Mesodermal cell (in vitro differentiated cells): ENCODE data around the gene GPR162.
"Not testable (repeated sequence)": the region's sequence is repeated elsewhere in the genome, so short reads cannot be mapped to it uniquely, and the experiment has no call there.

Source experiments
- H3K27ac ChIP-seq: 2 replicates; pipeline ENCODE4 v1.7.0; 2013; ENCODE audit warnings: mild to moderate bottlenecking, low read depth, low read length, moderate library complexity; ENCODE audit not compliant: severe bottlenecking
- H3K36me3 ChIP-seq: 2 replicates; pipeline ENCODE4 v1.7.1; 2013; ENCODE audit warnings: mild to moderate bottlenecking, low read length, moderate library complexity; ENCODE audit not compliant: control insufficient read depth, insufficient read depth
- H3K4me1 ChIP-seq: one replicate; pipeline ENCODE4 v1.7.1; 2013; ENCODE audit warnings: mild to moderate bottlenecking, low read length; ENCODE audit not compliant: insufficient read depth, control insufficient read depth, poor library complexity, severe bottlenecking
- H3K4me3 ChIP-seq: 2 replicates; pipeline ENCODE4 v1.7.0; 2013; ENCODE audit warnings: low read length, control low read depth, mild to moderate bottlenecking; ENCODE audit not compliant: insufficient read depth, poor library complexity, severe bottlenecking; ENCODE audit errors: extremely low read depth
- H3K9me3 ChIP-seq: 2 replicates; pipeline ENCODE4 v1.7.1; 2013; ENCODE audit warnings: mild to moderate bottlenecking, low read length, moderate library complexity; ENCODE audit not compliant: control insufficient read depth
- WGBS, 2 experiments: methylation state at CpG; one replicate each; pipeline ENCODE4 v1.1.5; 2013; ENCODE audit warnings: missing lambda C conversion rate in 2 of 2; ENCODE audit not compliant: insufficient coverage in 2 of 2; 5-methylcytosine and 5-hydroxymethylcytosine counted together

The GPR162 gene

GRCh38 chr12:6861391-6861790 is 39.8 kb downstream of the GPR162 start:
- Histone ChIP-seq H3K27ac (no peak overlapping the region), H3K4me1 (peaks cover 2% of the 10 kb centered on the region), H3K36me3 (peaks cover 95% of the 10 kb centered on the region), H3K4me3 (no peak overlapping the region), H3K9me3 (no peaks in the 10 kb centered on the region)
- 89 to 96% methylated on average over 8 to 9 of the region's 9 CpGs for WGBS, 2 experiments

GRCh38 chr12:6863033-6863432 is 41.4 kb downstream of the GPR162 start:
- Histone ChIP-seq H3K27ac (no peak overlapping the region), H3K36me3 (peaks cover 81% of the 10 kb centered on the region), H3K4me3 (no peak overlapping the region), H3K9me3 (no peaks in the 10 kb centered on the region), H3K4me1 (peaks cover 10% of the 10 kb centered on the region)
- WGBS, 2 experiments, result 94 to 97% methylated on average over 10 to 11 of the region's 11 CpGs

- Histone ChIP-seq H3K4me1 (peaks cover 10% of the 10 kb centered on the region), H3K4me3 (no peak overlapping the region), H3K36me3 (peaks cover 74% of the 10 kb centered on the region), H3K27ac (no peak overlapping the region), H3K9me3 (no peaks in the 10 kb centered on the region)
- WGBS, 2 experiments, result 94 to 96% methylated on average over 10 to 12 of the region's 16 CpGs
These were observed 42.1 kb downstream of the GPR162 start for GRCh38 chr12:6863586-6864321.

GRCh38 chr12:6865307-6865706 is 43.7 kb downstream of the GPR162 start:
- not testable (repeated sequence) for H3K4me3 ChIP-seq, H3K27ac ChIP-seq, H3K9me3 ChIP-seq
- Histone ChIP-seq H3K36me3 (peaks cover 70% of the 10 kb centered on the region), H3K4me1 (peaks cover 15% of the 10 kb centered on the region)
- 94 to 100% methylated on average over 3 to 5 of the region's 5 CpGs for WGBS, 2 experiments

GRCh38 chr12:6866163-6866919 is 44.7 kb downstream of the GPR162 start:
- peak overlapping the region; percentile 97 for H3K4me3 ChIP-seq
- peaks cover 18% of the 10 kb centered on the region for H3K4me1 ChIP-seq
- no peaks in the 10 kb centered on the region for H3K9me3 ChIP-seq
- H3K27ac ChIP-seq, result peak overlapping the region; percentile 41
- 90% methylated on average over 4 of the region's 19 CpGs; no CpG with 5 or more reads in 1 of the 2 experiments for WGBS, 2 experiments
- H3K36me3 ChIP-seq, result peaks cover 70% of the 10 kb centered on the region

GRCh38 chr12:6866920-6867412 is 45.3 kb downstream of the GPR162 start:
- WGBS, 2 experiments, result 9 to 14% methylated on average over 19 to 26 of the region's 33 CpGs
- H3K9me3 ChIP-seq, result no peaks in the 10 kb centered on the region
- peak overlapping the region; percentile 97 for H3K4me3 ChIP-seq
- peak overlapping the region; percentile 41 for H3K27ac ChIP-seq
- H3K4me1 ChIP-seq, result peaks cover 21% of the 10 kb centered on the region
- peaks cover 67% of the 10 kb centered on the region for H3K36me3 ChIP-seq

- WGBS, 2 experiments, result 0% methylated on average over 72 to 77 of the region's 86 CpGs
- Histone ChIP-seq H3K9me3 (no peaks in the 10 kb centered on the region), H3K27ac (peak within 1 kb of the TSS; percentile 62), H3K36me3 (peaks cover 60% of the 10 kb centered on the region), H3K4me3 (peak within 1 kb of the TSS; percentile 97), H3K4me1 (peaks cover 21% of the 10 kb centered on the region)
These were observed 46.0 kb downstream of the GPR162 start, which contains the start of gene TPI1 for GRCh38 chr12:6867413-6868210. TSS of gene TPI1 (plus strand) at chr12:6867531. CDS start at chr12:6867567, 36 bp downstream.

GRCh38 chr12:6868211-6869048 is 46.8 kb downstream of the GPR162 start:
- 5 to 8% methylated on average over 12 to 16 of the region's 22 CpGs for WGBS, 2 experiments
- Histone ChIP-seq H3K9me3 (no peaks in the 10 kb centered on the region), H3K4me3 (peak overlapping the region; percentile 97), H3K27ac (peak overlapping the region; percentile 47), H3K36me3 (peaks cover 52% of the 10 kb centered on the region), H3K4me1 (peaks cover 21% of the 10 kb centered on the region)

GRCh38 chr12:6869049-6870021 is 47.7 kb downstream of the GPR162 start:
- peak overlapping the region; percentile 97 for H3K4me3 ChIP-seq
- H3K27ac ChIP-seq, result peak overlapping the region; percentile 47
- peaks cover 43% of the 10 kb centered on the region for H3K36me3 ChIP-seq
- no peaks in the 10 kb centered on the region for H3K9me3 ChIP-seq
- peaks cover 21% of the 10 kb centered on the region for H3K4me1 ChIP-seq
- 40 to 45% methylated on average over 11 of the region's 12 CpGs for WGBS, 2 experiments
